ENCODE data around the gene SMARCC2.
A peak's percentile ranks its signal among the peaks of the same experiment; 100 is the strongest.

Gene SMARCC2

DNA sequence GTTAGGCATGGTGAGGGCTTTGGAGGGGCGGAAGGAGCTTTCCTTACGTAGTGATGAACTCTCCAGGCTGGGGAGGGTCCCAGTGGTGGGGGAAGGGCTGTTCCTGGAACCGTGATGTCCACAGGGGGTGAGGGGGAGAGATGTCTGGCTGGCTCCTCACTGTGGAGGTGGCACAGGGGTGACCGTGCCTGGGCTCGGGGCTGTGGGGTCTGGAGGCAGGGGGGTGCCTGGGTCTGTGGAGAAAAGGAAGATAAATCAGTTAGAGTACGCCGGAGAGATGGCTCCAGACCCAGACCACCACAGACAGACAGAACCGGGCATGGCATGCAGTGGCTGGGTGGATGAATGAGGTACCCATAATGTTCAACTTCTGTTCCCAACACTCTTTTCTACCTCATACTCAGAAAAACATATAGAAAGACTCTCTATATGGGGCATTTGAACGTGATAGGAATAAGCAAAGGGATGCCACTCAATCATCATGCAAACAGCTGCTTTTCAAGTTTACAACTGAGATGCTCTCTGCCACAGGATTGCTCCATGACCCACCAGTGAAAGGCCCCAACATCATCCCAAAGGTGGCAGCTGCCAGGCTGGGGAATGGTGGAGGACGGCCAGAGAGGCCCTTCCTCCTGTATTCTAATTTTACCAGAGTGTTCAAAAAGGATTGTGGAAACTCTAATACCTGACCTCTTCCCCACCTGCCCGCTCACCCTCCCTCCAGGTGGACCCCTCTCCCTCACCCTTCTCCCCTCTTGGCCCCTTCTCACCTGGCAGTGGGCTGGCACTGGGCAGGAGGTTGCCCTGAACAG, 25.5 kb downstream of the SMARCC2 start:
- H3K36me3 ChIP-seq: peaks cover 74% of the 10 kb centered on the region
- TF ChIP-seq, protein P1, sequence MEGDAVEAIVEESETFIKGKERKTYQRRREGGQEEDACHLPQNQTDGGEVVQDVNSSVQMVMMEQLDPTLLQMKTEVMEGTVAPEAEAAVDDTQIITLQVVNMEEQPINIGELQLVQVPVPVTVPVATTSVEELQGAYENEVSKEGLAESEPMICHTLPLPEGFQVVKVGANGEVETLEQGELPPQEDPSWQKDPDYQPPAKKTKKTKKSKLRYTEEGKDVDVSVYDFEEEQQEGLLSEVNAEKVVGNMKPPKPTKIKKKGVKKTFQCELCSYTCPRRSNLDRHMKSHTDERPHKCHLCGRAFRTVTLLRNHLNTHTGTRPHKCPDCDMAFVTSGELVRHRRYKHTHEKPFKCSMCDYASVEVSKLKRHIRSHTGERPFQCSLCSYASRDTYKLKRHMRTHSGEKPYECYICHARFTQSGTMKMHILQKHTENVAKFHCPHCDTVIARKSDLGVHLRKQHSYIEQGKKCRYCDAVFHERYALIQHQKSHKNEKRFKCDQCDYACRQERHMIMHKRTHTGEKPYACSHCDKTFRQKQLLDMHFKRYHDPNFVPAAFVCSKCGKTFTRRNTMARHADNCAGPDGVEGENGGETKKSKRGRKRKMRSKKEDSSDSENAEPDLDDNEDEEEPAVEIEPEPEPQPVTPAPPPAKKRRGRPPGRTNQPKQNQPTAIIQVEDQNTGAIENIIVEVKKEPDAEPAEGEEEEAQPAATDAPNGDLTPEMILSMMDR (IDR thresholded peaks at IDR 0.05; ENCODE audit: low read depth, low read length): no peak

GRCh38 chr12:56162468-56163290, 26.6 kb downstream of the SMARCC2 start:
- H3K9me3 ChIP-seq: no peaks in the 10 kb centered on the region
- H3K27me3 ChIP-seq: no peaks in the 10 kb centered on the region; the same call in 1 of the 2 replicates
- no peaks in the 10 kb centered on the region; the same call in 1 of the 2 replicates for H3K4me1 ChIP-seq
- no peak for DNase-seq
- H3K4me3 ChIP-seq (ENCODE audit: low read depth, low read length): no peak overlapping the region
- TF ChIP-seq, protein P1 (IDR thresholded peaks at IDR 0.05; ENCODE audit: low read depth, low read length): no peak
- H3K36me3 ChIP-seq: peaks cover 67% of the 10 kb centered on the region

More for the DNA sequence above, 25.5 kb downstream of the SMARCC2 start:
- Histone ChIP-seq H3K27me3 (no peaks in the 10 kb centered on the region; the same call in 1 of the 2 replicates), H3K4me1 (no peaks in the 10 kb centered on the region; the same call in 1 of the 2 replicates), H3K4me3 (ENCODE audit: low read depth, low read length) (no peak overlapping the region), H3K9me3 (no peaks in the 10 kb centered on the region)
- DNase-seq: no peak

DNA sequence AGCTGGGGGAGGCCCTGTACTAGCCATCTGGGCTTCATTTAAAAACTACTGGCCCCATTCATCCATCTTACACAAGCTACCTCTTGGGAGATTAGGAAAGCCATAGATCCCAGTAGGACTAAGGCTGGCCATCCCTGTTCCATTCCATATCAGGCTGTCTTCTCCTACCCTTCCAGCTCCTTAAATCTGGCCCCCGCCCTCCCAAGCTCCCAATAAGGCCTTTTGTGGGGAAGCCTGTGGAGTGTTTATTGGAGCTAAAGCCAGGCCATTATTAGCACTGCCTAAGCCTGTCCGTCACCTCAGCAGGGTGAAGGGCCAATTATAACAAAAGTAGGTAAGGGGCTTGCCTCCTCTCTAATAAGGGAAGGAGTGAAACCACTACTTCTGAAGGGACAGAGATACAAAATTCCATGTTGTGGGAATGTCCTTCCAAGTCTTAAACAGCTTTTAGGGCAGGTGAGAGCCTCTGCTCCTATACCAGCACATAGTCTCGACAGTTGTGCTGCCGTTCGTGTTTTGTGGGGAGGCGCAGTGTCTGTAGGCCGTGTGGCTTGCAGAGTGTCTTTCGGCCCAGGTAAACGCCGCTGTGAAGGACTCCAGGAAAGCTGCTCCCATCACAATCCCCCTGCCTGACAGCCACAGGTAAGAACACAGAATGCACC, 27.5 kb downstream of the SMARCC2 start:
- Histone ChIP-seq H3K4me1 (no peaks in the 10 kb centered on the region; the same call in 1 of the 2 replicates), H3K36me3 (peaks cover 62% of the 10 kb centered on the region), H3K27me3 (no peaks in the 10 kb centered on the region; the same call in 1 of the 2 replicates), H3K9me3 (no peaks in the 10 kb centered on the region), H3K4me3 (ENCODE audit: low read depth, low read length) (no peak overlapping the region)
- TF ChIP-seq, protein P1 (IDR thresholded peaks at IDR 0.05; ENCODE audit: low read depth, low read length): no peak
- no peak for DNase-seq

DNA sequence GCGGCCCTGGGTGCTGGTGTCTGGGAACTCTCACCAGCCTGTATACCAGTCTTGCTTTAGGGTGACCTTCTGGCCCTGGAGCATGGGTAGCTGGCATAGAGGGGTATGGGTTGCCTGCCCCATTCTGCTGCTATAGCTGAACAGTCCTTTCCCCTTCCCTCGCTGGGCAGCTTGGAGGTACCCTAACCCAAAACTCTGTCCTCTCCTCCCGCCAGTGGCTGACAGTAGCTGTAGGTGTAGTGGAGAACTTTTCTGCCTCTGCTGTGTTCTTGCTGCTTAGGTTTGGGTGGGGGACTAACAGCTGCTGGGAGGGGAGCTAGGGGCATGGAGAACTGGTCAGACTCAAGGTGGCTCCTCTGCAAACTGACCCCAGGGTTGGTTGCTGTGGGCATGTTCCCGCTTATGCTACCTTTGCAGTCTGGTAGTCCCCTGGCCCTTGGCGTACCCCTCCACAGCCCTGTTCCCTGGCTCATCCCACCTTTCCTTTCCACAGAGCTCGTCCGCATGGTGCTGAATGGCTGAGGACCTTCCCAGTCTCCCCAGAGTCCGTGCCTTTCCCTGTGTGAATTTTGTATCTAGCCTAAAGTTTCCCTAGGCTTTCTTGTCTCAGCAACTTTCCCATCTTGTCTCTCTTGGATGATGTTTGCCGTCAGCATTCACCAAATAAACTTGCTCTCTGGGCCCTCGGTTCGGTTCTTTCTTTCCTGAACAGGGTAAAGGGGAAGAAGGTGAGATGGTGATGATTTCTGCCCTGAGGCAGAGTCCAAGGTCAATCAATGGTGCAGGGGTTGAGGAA, 28.2 kb downstream of the SMARCC2 start:
- no peak for DNase-seq
- H3K4me1 ChIP-seq: no peaks in the 10 kb centered on the region; the same call in 1 of the 2 replicates
- no peaks in the 10 kb centered on the region for H3K9me3 ChIP-seq
- H3K36me3 ChIP-seq: peaks cover 58% of the 10 kb centered on the region
- no peaks in the 10 kb centered on the region; the same call in 1 of the 2 replicates for H3K27me3 ChIP-seq
- TF ChIP-seq, protein P1 (IDR thresholded peaks at IDR 0.05; ENCODE audit: low read depth, low read length): no peak
- H3K4me3 ChIP-seq (ENCODE audit: low read depth, low read length): no peak overlapping the region; the same call in 1 of the 2 replicates

GRCh38 chr12:56160193-56160763, 29.0 kb downstream of the SMARCC2 start:
- Histone ChIP-seq H3K4me1 (no peaks in the 10 kb centered on the region; the same call in 1 of the 2 replicates), H3K9me3 (no peaks in the 10 kb centered on the region), H3K4me3 (ENCODE audit: low read depth, low read length) (peak overlapping the region; percentile 92), H3K36me3 (peaks cover 60% of the 10 kb centered on the region), H3K27me3 (no peaks in the 10 kb centered on the region; the same call in 1 of the 2 replicates)
- no peak for DNase-seq
- TF ChIP-seq, protein P1 (IDR thresholded peaks at IDR 0.05; ENCODE audit: low read depth, low read length): no peak

Data from BE2C (cell line).